Measurements from ENCODE around the gene PHACTR1.
A peak's percentile ranks its signal among the peaks of the same experiment; 100 is the strongest.

Gene PHACTR1

DNA sequence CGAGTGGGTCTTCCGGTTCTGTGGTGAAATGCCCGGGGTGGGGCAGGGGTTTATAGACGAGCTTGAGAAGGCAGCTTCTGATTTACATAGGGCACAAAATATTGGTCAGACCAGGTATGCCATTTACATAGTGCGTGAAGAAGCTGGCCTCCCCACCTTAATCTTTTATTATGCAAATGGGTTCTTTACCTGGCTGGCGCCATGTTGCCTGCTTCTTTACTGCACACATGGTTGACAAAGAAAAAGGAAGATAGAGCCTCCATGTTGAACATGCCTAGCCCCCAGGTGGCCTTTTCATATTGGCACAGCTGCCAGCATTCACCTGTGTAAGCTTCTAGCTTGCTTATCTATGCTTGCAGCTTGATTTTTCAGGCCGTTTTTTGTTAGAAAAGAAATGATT is 276.2 kb downstream of the PHACTR1 start:
- no peak for DNase-seq (ENCODE audit: low read depth)

GRCh38 chr6:12993283-12993898 is 276.8 kb downstream of the PHACTR1 start:
- no peak for DNase-seq (ENCODE audit: low read depth)

DNA sequence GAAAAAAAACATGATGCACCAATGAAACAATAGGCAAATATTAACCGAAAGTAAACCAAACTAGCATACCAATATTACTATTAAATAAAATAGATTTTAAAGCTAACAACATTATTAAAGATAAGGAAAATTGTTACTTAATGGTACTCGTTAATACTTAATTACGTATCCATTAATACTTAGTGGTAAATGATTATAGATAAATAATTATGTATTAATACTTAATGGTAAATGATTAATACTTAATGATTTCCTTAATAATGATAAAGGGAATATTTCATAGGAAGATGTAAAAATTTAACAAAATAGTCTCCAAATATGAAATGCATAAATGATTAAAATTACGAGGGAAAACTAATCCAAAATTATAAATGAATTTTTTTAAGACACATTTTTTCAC is 278.9 kb downstream of the PHACTR1 start:
- DNase-seq (ENCODE audit: low read depth): no peak

GRCh38 chr6:13000537-13000936 is 284.0 kb downstream of the PHACTR1 start:
- DNase-seq (ENCODE audit: low read depth): no peak

GRCh38 chr6:13001927-13002326 is 285.4 kb downstream of the PHACTR1 start:
- DNase-seq (ENCODE audit: low read depth): no peak

DNA sequence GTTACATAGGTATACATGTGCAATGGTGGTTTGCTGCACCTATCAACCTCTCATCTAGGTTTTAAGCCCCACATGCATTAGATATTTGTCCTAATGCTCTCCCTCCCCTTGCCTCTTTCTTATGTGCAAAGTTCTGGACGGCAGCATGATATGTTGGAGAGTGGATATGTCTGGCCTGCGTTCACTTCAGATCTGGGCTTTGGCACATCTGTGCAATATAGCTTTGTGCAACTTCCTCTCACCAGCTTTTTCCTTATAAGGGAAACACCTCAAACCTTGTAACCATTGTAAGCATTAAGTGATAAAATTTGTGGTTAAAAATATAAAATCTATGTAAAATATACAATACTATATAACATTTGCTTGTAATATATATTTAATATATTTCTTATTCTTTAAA is 288.0 kb downstream of the PHACTR1 start:
- no peak for DNase-seq (ENCODE audit: low read depth)

DNA sequence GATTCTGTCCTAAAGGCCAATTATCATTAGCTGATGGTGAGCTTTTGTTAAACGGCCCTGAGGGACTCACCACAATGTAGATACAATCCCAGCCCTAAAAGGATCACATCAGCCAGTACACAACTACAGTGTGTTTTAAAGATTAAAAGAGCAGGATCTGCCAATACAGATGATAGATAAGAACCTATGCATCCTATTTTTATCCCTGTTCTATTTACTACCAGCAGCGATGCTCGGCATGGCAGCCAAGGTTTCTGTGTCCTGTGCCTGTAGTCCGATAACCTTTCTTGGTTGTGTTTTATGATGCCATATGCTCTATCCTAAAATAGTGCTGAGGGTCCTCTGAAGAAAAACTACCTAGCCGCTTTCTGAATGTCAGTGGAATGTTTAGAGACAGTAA is 289.4 kb downstream of the PHACTR1 start:
- DNase-seq (ENCODE audit: low read depth): no peak

- DNase-seq (ENCODE audit: low read depth): peak; percentile 40
Measured at GRCh38 chr6:13006578-13007300, 290.2 kb downstream of the PHACTR1 start.

DNA sequence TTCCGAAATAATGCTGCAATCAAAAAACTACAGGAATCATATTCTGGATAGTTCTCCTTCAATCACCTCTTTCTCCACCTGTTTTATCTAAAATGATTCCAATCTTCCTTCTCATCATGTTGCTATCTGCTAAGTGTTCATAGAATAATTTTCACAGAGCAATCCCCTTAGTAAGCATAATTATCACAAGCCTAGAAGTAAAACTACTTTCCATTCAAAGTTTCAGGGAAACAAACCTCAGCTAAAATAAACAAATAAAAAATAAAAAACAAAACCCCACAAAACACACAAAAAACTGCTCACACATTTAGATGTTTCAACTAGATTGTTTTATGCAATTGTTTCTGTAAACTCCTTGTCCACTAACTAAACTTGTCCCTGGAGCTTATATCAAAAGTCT is 291.2 kb downstream of the PHACTR1 start:
- DNase-seq (ENCODE audit: low read depth): no peak

DNA sequence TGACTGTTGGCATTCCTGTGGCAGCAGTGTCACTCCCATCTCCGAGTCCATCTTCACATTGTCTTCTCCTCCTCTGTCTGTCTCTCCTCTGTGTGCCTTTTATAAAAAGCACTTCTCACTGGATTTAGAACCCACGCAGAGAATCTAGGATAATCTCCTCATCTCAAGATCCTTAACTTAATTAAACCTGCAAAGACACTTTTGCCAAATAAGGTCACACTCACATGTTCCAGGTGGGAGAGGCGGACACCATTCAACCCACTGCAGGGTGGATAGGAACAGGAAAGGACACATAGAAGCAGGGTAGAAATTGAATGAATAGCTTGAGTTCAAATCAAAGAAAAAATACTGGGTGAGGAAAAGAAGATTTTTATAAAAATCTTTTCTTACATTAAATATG is 292.5 kb downstream of the PHACTR1 start:
- no peak for DNase-seq (ENCODE audit: low read depth)

DNA sequence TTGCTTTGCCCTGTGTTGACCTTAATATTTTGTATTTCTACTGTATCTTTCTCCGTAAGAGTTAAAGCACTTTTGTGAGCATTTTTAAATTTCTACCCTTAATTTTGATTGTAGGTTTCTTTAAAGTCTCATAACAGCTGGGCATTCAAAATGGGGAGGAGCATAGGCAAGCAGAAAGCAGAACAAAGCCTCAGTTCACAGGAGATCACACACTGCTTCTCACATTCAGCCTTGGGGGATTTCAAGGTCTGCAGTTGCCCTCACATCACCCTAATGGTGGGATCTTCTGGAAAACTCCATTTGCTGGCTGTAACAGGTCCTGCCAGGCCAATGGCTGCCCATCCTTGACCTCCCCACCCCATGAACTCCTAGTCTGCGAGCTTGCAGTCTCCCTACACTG is 292.9 kb downstream of the PHACTR1 start:
- DNase-seq (ENCODE audit: low read depth): no peak

DNA sequence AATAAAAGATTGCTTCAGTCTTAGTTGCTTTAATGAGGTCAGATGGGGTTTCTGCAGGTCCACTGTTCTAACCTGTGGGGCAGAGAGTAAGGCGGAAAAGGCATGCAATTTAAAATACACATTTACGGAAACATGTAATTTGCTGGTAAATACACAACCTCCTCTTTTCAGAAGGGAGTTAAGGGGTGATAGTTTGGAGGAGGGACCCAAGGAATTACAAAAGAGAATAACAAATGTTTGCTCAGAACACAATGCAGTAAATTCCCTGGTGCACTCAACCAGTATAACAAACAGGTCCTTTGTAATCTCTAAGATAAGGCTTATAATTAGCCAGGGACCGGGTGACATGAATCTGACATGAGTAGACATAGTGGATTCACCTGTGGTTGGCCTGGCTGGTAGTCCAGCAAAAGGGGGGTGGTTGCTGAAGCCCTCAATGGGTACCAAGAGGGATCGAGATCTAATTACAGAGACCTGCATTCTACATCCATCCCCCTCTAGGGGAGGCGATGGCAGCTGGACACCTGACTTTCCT is 295.1 kb downstream of the PHACTR1 start:
- no peak for DNase-seq (ENCODE audit: low read depth)

DNA sequence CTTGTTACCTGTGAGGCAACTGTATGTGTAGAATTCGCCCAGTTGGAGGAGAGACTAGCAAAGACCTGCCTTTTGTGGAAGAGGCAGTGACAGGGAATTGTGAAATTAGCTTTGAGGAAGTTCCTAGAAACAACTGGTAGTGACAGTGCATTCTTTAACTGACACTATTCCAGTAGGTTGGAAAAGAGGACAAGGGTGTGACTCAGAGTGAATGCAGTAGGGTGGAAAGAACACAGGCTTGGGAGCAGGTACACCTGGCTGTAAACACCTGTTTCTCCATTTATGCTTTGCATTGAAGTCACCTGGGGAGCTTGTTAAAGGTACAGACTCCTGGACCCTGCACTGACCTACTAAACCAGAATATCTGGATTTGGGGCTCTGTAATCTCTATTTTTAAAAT is 295.7 kb downstream of the PHACTR1 start:
- DNase-seq (ENCODE audit: low read depth): no peak

DNA sequence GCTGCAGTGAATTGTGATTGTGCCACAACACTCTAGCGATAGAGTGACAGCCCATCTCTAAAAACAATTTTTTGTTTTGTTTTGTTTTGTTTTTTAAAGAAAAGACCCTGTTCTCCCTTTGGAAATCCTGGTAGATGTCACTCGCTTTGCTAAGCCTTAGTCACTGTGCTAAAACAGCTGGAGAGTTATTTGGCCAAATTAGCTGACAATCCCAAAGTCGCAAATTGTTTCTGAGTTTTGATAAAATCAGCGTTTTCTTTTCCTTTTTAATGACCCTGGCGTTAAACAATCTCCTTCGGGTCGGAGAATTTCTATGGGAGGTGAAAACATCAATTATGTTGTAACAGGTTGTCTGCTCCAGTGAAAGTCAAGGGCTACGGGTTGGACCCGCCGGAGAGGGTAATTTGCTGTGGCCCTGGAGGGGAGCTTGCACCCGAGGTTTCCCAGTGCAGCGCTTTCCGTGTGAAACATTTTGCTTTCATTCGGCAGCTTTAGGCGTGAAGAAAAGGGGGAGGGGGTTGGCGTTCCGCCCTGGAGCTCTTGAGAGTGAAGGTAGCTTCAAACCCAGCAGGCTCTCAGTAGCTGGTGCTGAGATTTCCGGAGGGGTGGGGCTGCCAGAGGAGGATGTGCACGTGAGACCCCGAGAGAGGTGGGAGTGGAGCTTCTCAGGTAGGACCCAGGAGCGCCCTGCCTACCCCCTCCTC is 296.6 kb downstream of the PHACTR1 start:
- no peak for DNase-seq (ENCODE audit: low read depth)

DNA sequence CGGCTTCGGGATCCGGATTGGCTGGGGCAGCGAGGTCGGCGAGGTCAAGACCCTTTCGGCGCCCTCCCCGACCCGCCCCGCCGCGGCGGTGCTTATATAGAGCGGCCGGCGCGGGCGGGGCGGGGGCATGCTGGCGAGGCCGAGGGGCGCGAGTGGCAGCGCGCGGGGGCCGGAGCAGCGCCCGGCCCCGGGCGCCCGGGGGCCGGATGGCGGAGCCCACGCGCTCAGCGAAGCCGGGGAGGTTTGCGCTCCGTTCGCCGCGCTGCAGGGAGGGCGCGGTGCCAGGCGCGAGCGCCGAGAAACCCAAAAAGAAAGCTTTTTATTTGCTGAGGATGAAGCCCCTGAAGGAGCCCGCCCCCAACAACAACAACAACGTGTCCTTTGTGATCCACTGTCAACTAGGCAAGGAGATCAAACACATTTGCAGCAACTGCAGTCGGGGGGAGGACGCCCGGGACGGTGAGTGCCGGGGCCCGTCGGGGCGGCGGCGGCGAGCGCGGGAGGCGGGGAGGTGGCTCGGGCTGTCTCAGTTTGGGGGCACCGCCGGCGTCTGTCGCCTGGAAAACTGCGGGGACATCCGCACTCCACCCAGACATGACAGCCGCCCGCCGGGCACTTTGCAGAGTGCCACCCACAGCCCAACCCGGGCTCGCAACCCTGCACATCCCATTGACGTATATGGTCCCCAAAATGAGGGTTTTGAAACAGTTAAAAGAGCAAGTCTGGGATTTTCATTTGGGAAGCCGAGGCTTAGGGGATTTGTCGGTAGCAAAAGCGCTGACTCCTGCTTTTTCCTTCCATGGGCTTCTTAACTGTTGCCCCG is 297.3 kb downstream of the PHACTR1 start:
- no peak for DNase-seq (ENCODE audit: low read depth)

DNA sequence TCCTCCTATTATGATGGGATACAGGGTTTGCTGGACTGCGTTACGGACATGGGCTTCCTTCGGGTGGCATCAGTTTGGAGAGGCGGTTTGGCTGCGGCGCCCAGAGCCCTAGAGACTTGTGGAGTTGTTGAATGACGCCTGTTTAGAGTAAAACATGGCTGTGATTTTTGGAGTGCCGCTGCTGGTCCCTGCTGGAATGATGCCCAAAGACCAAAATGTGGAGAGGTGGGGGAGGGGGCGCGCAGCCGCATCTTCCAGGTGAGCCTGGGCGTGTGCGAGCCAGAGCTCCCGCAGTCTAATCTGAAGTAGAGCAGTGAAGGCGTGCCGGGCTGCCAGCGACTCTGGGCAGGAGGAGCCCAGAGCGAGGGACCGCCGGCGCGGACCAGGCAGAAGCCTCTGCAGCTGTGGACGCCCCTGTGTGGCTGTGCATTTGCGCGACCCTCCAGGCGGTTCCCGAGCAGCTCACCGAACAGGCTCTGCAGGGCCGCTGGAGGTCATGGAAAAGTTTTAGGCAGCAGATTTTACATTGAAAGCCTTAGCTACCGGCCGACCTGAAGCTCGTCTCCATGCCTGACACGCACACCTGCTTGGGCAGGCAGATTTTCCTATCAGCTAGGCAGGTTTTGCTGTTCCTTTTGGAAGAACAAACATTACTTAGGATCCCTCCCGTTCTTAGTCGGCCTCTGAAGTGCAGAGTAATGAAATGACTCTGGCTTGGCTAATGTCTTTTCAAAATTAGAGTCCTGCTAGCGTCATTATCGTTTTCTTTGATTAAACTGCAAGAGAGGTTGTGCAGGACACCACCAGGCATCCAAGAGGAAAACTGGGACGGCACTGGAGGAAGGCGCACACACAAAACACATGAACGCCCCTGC is 298.2 kb downstream of the PHACTR1 start:
- no peak for DNase-seq (ENCODE audit: low read depth)

- no peak for DNase-seq (ENCODE audit: low read depth)
Measured at GRCh38 chr6:13015379-13015681, 298.8 kb downstream of the PHACTR1 start.

- DNase-seq (ENCODE audit: low read depth): no peak
Measured at GRCh38 chr6:13024616-13025015, 308.0 kb downstream of the PHACTR1 start.

DNA sequence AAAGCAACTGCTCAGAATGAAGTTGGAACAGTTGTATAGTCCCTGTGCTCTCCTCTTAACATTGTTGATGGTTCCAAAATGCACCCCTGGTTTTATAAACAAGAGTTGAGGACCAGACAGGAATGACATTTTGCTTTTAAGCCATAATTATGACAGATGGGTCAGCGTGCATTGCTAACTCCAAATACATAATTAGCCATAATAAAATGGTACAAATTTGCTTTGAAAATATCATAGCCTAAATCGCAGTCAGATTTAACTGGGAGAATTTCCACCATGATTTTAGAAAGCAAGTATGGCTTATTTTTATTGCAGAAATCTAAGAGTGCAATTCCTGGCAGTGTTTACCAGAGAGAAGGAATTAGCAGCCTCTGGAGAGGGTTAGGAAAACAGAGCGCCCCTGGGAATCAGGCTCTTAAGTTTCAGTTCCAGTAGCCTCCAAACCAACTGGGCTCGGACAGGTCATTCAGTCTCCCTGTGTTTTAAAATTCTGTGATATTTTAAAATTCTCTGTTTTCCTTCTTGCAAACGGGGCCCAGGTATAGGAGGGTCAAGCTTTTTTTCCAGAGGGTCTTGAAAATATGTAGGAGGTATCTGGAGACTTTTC is 309.4 kb downstream of the PHACTR1 start:
- no peak for DNase-seq (ENCODE audit: low read depth)

GRCh38 chr6:13026557-13026956 is 310.0 kb downstream of the PHACTR1 start:
- no peak for DNase-seq (ENCODE audit: low read depth)

DNA sequence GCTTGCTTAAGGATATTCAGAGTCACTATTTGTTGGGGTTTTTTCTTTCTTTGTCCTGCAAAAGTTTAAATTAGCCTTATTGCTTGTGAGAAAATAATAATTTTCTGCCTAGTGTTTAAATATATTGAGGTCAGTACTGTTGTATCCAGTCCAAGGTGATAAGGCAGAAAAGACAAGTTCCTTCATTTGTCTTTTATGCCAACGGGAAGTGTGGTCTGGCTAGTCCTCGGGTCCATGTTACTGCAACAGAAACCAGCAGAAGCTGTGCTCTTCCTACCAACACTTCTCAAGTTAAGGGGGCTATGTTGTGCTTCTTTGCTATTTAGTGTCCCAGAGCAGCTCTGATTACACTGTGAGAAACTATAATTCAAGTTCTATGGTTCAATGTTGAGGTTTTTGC is 310.6 kb downstream of the PHACTR1 start:
- no peak for DNase-seq (ENCODE audit: low read depth)

Measured in amniotic epithelial cell (primary cell).